IMR-90 (cell line): ENCODE data around the gene HOXA3. TPM values are rescaled to one million over a fixed set of nuclear protein-coding genes. Genes with fewer than 3 reads are reported as not detected.

Experiments used
- ATAC-seq: fragments of 200-7000 bp; cut with Tn5 transposase; 2 replicates; pipeline ENCODE4 v1.9.1; 2020; ENCODE audit warnings: low read depth, mild to moderate bottlenecking, moderate library complexity
- BruUV-seq: library from RNA; stranded (reverse); fragments of 400-500 nt; replicated peaks from 2 replicates; lab custom pipeline; 2021; lab: Mats Ljungman, UMichigan
- CTCF ChIA-PET: fragments of 300-600 bp; formaldehyde crosslinking; extraction: SDS; loops from one replicate; lab custom pipeline; 2021; ENCODE audit warnings: antibody characterized with exemption; lab: Yijun Ruan, JAX
- POLR2A ChIA-PET: fragments of 300-600 bp; sonication (Branson Sonifier 250); formaldehyde crosslinking; loops from one replicate; lab custom pipeline; 2022; ENCODE audit warnings: antibody characterized with exemption; ENCODE audit not compliant: unreplicated experiment; lab: Charles Lee
- DNase-seq: peaks from one replicate; pipeline ENCODE4 v3.0.0; 2013
- H2AFZ ChIP-seq: replicated peaks from 2 replicates; pipeline ENCODE3; 2013; ENCODE audit warnings: low read length, mild to moderate bottlenecking; ENCODE audit not compliant: poor library complexity
- H2AK5ac ChIP-seq: 2 replicates; pipeline ENCODE4 v1.6.1; 2013; ENCODE audit warnings: low read depth, low read length, inconsistent platforms
- H2AK9ac ChIP-seq: replicated peaks from 2 replicates; pipeline ENCODE3; 2013; ENCODE audit warnings: mild to moderate bottlenecking, low read depth, low read length, moderate library complexity; ENCODE audit not compliant: poor library complexity
- H2BK120ac ChIP-seq: 2 replicates; pipeline ENCODE4 v1.6.1; 2013; ENCODE audit warnings: low read depth, low read length, inconsistent platforms
- H2BK15ac ChIP-seq: 3 replicates; pipeline ENCODE4 v1.6.1; 2013; ENCODE audit warnings: low read depth, low read length, inconsistent platforms
- H2BK20ac ChIP-seq: 2 replicates; pipeline ENCODE4 v1.6.1; 2013; ENCODE audit warnings: low read depth, mild to moderate bottlenecking, inconsistent platforms, low read length, moderate library complexity
- H2BK5ac ChIP-seq: 2 replicates; pipeline ENCODE4 v1.6.1; 2013; ENCODE audit warnings: mild to moderate bottlenecking, low read depth, low read length, inconsistent platforms; ENCODE audit not compliant: poor library complexity, severe bottlenecking
- H3K14ac ChIP-seq: replicated peaks from 2 replicates; pipeline ENCODE4 v1.6.1; 2013; ENCODE audit warnings: low read depth, low read length, inconsistent platforms
- H3K18ac ChIP-seq: 2 replicates; pipeline ENCODE4 v1.6.1; 2013; ENCODE audit warnings: low read depth, low read length, control low read depth
- H3K23ac ChIP-seq: 2 replicates; pipeline ENCODE4 v1.6.1; 2013; ENCODE audit warnings: low read depth, low read length, inconsistent platforms
- H3K27ac ChIP-seq: 2 replicates; pipeline ENCODE4 v1.5.1; 2013; ENCODE audit warnings: mild to moderate bottlenecking, control low read depth, low read length; ENCODE audit not compliant: insufficient read depth
- H3K27me3 ChIP-seq: 2 replicates; pipeline ENCODE4 v1.6.1; 2013; ENCODE audit warnings: low read length; ENCODE audit not compliant: control insufficient read depth, insufficient read depth
- H3K36me3 ChIP-seq: 2 replicates; pipeline ENCODE4 v1.6.1; 2013; ENCODE audit warnings: low read length, mixed read lengths; ENCODE audit not compliant: control insufficient read depth, insufficient read depth
- H3K4ac ChIP-seq: 2 replicates; pipeline ENCODE4 v1.6.1; 2013; ENCODE audit warnings: low read depth, low read length, inconsistent platforms
- H3K4me1 ChIP-seq: 2 replicates; pipeline ENCODE4 v1.6.1; 2013; ENCODE audit warnings: low read length, mixed read lengths; ENCODE audit not compliant: control insufficient read depth, insufficient read depth
- H3K4me2 ChIP-seq: 2 replicates; pipeline ENCODE4 v1.6.1; 2013; ENCODE audit warnings: low read depth, mild to moderate bottlenecking, control low read depth, low read length, moderate library complexity
- H3K4me3 ChIP-seq: 2 replicates; pipeline ENCODE4 v1.5.1; 2013; ENCODE audit warnings: low read depth, mild to moderate bottlenecking, control low read depth, low read length, moderate library complexity; ENCODE audit not compliant: insufficient read depth
- H3K56ac ChIP-seq: 2 replicates; pipeline ENCODE4 v1.6.1; 2013; ENCODE audit warnings: low read length, inconsistent platforms; ENCODE audit not compliant: insufficient read depth; ENCODE audit errors: extremely low read depth
- H3K79me1 ChIP-seq, 2 experiments: 2 replicates each; pipeline ENCODE4 v1.6.1; 2013; ENCODE audit warnings: low read length in 2 of 2, inconsistent platforms in 1 of 2, low read depth in 1 of 2
- H3K9ac ChIP-seq: 2 replicates; pipeline ENCODE4 v1.6.1; 2013; ENCODE audit warnings: low read depth, low read length, control low read depth
- H3K9me1 ChIP-seq: 2 replicates; pipeline ENCODE4 v1.6.1; 2013; ENCODE audit warnings: low read length, inconsistent platforms; ENCODE audit not compliant: insufficient read depth
- H3K9me3 ChIP-seq: 2 replicates; pipeline ENCODE4 v1.6.1; 2013; ENCODE audit warnings: low read length; ENCODE audit not compliant: control insufficient read depth, insufficient read depth
- H4K20me1 ChIP-seq: 2 replicates; pipeline ENCODE4 v1.6.1; 2013; ENCODE audit warnings: low read length, inconsistent platforms; ENCODE audit not compliant: insufficient read depth
- H4K5ac ChIP-seq: 2 replicates; pipeline ENCODE4 v1.6.1; 2013; ENCODE audit warnings: mild to moderate bottlenecking, low read depth, low read length, control low read depth
- H4K8ac ChIP-seq, 2 experiments: 2 replicates each; pipeline ENCODE4 v1.6.1; 2013; ENCODE audit warnings: low read depth in 2 of 2, low read length in 2 of 2, control low read depth in 1 of 2, inconsistent platforms in 1 of 2
- H4K91ac ChIP-seq: 2 replicates; pipeline ENCODE4 v1.6.1; 2013; ENCODE audit warnings: low read depth, low read length, inconsistent platforms; ENCODE audit not compliant: insufficient read depth
- BHLHE40 ChIP-seq: fragments of 150-350 bp; IDR thresholded peaks from 2 replicates; pipeline ENCODE4 v1.6.1; 2016; ENCODE audit warnings: mild to moderate bottlenecking, low read depth, low read length
- CHD1 ChIP-seq: IDR thresholded peaks from 2 replicates; pipeline ENCODE4 v1.6.1; 2012; ENCODE audit warnings: low read depth, low read length, improper control_type of control experiment
- FOS ChIP-seq: fragments of 150-350 bp; IDR thresholded peaks from 2 replicates; pipeline ENCODE4 v1.6.1; 2016; ENCODE audit warnings: low read depth, low read length
- MAFK ChIP-seq: IDR thresholded peaks from 2 replicates; pipeline ENCODE4 v1.6.1; 2012; ENCODE audit warnings: low read depth, low read length, improper control_type of control experiment
- MAZ ChIP-seq: IDR thresholded peaks from 2 replicates; pipeline ENCODE4 v1.6.1; 2012; ENCODE audit warnings: low read depth, mild to moderate bottlenecking, low read length, improper control_type of control experiment, moderate library complexity, borderline replicate concordance
- MXI1 ChIP-seq: IDR thresholded peaks from 2 replicates; pipeline ENCODE4 v1.6.1; 2012; ENCODE audit warnings: low read depth, mild to moderate bottlenecking, low read length, moderate library complexity, borderline replicate concordance
- NFE2L2 ChIP-seq: fragments of 150-350 bp; IDR thresholded peaks from 2 replicates; pipeline ENCODE4 v1.6.1; 2016; ENCODE audit warnings: low read depth, mild to moderate bottlenecking, low read length
- POLR2A ChIP-seq: IDR thresholded peaks from 2 replicates; pipeline ENCODE4 v1.6.1; 2012; ENCODE audit warnings: mild to moderate bottlenecking, low read depth, low read length
- RAD21 ChIP-seq: IDR thresholded peaks from 2 replicates; pipeline ENCODE4 v1.6.1; 2012; ENCODE audit warnings: low read length, improper control_type of control experiment
- RCOR1 ChIP-seq: IDR thresholded peaks from 2 replicates; pipeline ENCODE4 v1.6.1; 2012; ENCODE audit warnings: mild to moderate bottlenecking, low read length, improper control_type of control experiment; ENCODE audit not compliant: insufficient replicate concordance
- WGBS, 2 experiments: methylation state at CpG; one replicate each; pipeline versions ENCODE4 v1.1.5 to v1.1.7; 2013; ENCODE audit warnings: missing lambda C conversion rate in 2 of 2; ENCODE audit not compliant: insufficient read length in 1 of 2; ENCODE audit errors: extremely low coverage in 2 of 2; 5-methylcytosine and 5-hydroxymethylcytosine counted together
- dilution Hi-C: fragments of 300-500 bp; cut with HindIII; formaldehyde crosslinking; loops from one replicate; pipeline ENCODE4 v1.14.3; 2018; ENCODE audit warnings: low sequenced_read_pairs; ENCODE audit not compliant: unreplicated experiment
- in situ Hi-C: fragments of 300-500 bp; cut with MboI; formaldehyde crosslinking; loops from 3 replicates; pipeline ENCODE4 v1.14.3; 2019; ENCODE audit warnings: low sequenced_read_pairs, inconsistent platforms, mixed read lengths
- intact Hi-C: fragments of 100-400 bp; cut with micrococcal nuclease; formaldehyde crosslinking; loops from 2 replicates; pipeline ENCODE4 v1.10.0; 2022
- polyA plus RNA-seq, 3 experiments: library from polyadenylated mRNA; depleted of rRNA; stranded (reverse); fragments of >200 nt; gene quantifications; 2 replicates each; pipeline ENCODE4 v1.2.3, GENCODE V29; 2012; ENCODE audit warnings: low replicate concordance in 1 of 3
- total RNA-seq: library from RNA; depleted of rRNA; stranded (reverse); fragments of >200 nt; gene quantifications from 2 replicates; pipeline ENCODE4 v1.2.3, GENCODE V29; 2012
- TF ChIP-seq, protein P1 (sequence below): conservative IDR thresholded peaks from 2 replicates; pipeline ENCODE4 v1.5.1; 2012; ENCODE audit warnings: mild to moderate bottlenecking, low read depth, low read length, improper control_type of control experiment

Gene HOXA3
- total and polyA plus RNA-seq, 2 of the 4 experiments (the other 2 are of a cell fraction), result 0.90 to 5.4 TPM

DNA sequence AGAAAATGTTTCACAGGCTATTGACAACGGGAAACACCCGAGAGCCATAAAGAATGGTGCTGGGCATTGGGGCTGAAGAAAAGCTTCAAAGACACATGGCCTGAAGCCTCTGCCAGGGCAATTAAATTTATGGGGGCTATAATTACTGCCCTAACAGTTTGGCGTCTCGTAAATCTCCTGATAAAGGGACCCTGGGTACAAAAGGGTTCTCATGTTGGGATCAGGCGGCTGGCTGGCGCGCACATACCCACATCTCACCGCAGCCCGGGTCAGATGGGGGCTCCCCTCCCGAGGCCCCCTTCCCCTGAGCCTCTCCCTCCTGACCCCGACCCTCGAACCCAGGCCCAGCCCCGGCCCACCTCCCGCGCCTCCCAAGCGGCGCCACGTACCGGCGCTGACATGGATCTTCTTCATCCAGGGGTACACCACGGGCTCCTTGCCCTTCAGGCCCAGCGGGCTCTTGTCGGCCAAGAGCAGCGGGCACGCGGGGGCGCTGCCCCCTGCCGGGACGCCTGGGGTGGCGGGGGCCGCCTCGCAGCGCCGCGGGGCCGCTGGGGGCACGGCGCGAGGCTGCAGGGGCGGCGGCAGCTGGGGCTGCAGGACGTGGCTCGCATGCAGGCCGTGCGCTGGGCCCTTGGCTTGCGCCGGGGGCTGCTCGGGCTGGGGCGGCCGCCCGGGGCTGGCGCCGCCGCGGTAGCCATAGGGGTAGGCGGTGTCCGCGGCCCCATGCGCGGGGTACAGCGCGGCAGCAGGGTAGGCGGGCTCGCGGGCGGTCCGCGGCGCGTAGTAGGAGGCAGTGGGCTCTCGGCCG, 22.4 kb downstream of the HOXA3 start:
- H3K4me2 ChIP-seq, result peak overlapping the region; percentile 94
- DNase-seq (no peak), ATAC-seq (peak; percentile 46)
- in situ Hi-C loops, result no loop called here
- dilution Hi-C loops, result no loop called here
- peak overlapping the region; percentile 84 for H2AFZ ChIP-seq
- H3K4ac ChIP-seq, result peak overlapping the region; percentile 49
- 0 out of 2 replicates have a peak overlapping the region, but pooled peaks have one; percentile 22 for H3K56ac ChIP-seq
- 0 out of 2 replicates have a peak overlapping the region, but pooled peaks have one; percentile 21 for H2BK20ac ChIP-seq
- peak overlapping the region; percentile 16 for H3K18ac ChIP-seq
- H2BK120ac ChIP-seq, result peak overlapping the region; percentile 58
- no TSS peak for BruUV-seq
- H3K9me3 ChIP-seq, result no peaks in the 10 kb centered on the region
- TF ChIP-seq, protein P1, sequence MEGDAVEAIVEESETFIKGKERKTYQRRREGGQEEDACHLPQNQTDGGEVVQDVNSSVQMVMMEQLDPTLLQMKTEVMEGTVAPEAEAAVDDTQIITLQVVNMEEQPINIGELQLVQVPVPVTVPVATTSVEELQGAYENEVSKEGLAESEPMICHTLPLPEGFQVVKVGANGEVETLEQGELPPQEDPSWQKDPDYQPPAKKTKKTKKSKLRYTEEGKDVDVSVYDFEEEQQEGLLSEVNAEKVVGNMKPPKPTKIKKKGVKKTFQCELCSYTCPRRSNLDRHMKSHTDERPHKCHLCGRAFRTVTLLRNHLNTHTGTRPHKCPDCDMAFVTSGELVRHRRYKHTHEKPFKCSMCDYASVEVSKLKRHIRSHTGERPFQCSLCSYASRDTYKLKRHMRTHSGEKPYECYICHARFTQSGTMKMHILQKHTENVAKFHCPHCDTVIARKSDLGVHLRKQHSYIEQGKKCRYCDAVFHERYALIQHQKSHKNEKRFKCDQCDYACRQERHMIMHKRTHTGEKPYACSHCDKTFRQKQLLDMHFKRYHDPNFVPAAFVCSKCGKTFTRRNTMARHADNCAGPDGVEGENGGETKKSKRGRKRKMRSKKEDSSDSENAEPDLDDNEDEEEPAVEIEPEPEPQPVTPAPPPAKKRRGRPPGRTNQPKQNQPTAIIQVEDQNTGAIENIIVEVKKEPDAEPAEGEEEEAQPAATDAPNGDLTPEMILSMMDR, result peak; percentile 39
- 0 out of 2 replicates have a peak, but pooled peaks have one; percentile 31 for TF ChIP-seq MAZ
- peak; percentile 35; the same call in 1 of the 2 replicates for TF ChIP-seq POLR2A
- no peak for TF ChIP-seq FOS
- peak; percentile 46; the same call in 1 of the 2 replicates for TF ChIP-seq MXI1
- TF ChIP-seq BHLHE40, result 0 out of 2 replicates have a peak, but pooled peaks have one; percentile 12
- TF ChIP-seq MAFK, result no peak
- TF ChIP-seq RAD21, result peak; percentile 19; the same call in 1 of the 2 replicates
- TF ChIP-seq CHD1, result peak; percentile 51; the same call in 1 of the 2 replicates
- no peak for TF ChIP-seq NFE2L2
- TF ChIP-seq RCOR1, result no peak
- peak overlapping the region; percentile 75 for H2AK9ac ChIP-seq
- whole genome bisulfite sequencing, 2 experiments, result 2% methylated on average over 40 of the region's 72 CpGs; no CpG with 5 or more reads in 1 of the 2 experiments
- ChIA-PET POLR2A (interaction anchor here (0.6 kb wide), 1 partner anchor 332 kb away, joined by 4 read pairs; no protein-coding TSS in a partner anchor), CTCF (interaction anchor here (0.8 to 1.8 kb wide), 4 partner anchors 10 to 276 kb away, joined by 3 to 5 read pairs (median 4); no protein-coding TSS in a partner anchor)
- H3K14ac ChIP-seq, result peak overlapping the region; percentile 52; the same call in 1 of the 2 replicates
- H3K23ac ChIP-seq, result peak overlapping the region; percentile 94
- H4K5ac ChIP-seq, result peak overlapping the region; percentile 78
- intact Hi-C loops, result loop anchor here (2.0 to 5.0 kb wide), 2 partner anchors 33 to 98 kb away; no protein-coding TSS in a partner anchor
- H3K4me1 ChIP-seq, result peaks cover 26% of the 10 kb centered on the region
- no peaks in the 10 kb centered on the region for H4K20me1 ChIP-seq
- H3K27ac ChIP-seq, result peak overlapping the region; percentile 44
- no peaks in the 10 kb centered on the region for H3K27me3 ChIP-seq
- peak overlapping the region; percentile 45 to 56; a peak in 2 of 4 replicates for H4K8ac ChIP-seq
- peak overlapping the region; percentile 33; the same call in 2 of the 3 replicates for H2BK15ac ChIP-seq
- H2BK5ac ChIP-seq, result peak overlapping the region; percentile 62
- no peak overlapping the region; the same call in 1 of the 2 replicates for H2AK5ac ChIP-seq
- H3K36me3 ChIP-seq, result peaks cover 3% of the 10 kb centered on the region; the same call in 1 of the 2 replicates
- H4K91ac ChIP-seq, result peak overlapping the region; percentile 48
- H3K4me3 ChIP-seq, result peak overlapping the region; percentile 76
- H3K79me1 ChIP-seq, result peaks cover 29 to 47% of the 10 kb centered on the region in 2 experiments
- peak overlapping the region; percentile 68 for H3K9ac ChIP-seq
- H3K9me1 ChIP-seq, result peaks cover 12% of the 10 kb centered on the region
